GM23338 (cell line): Measurements from ENCODE around the gene FIG4.

Source experiments
- EZH2 ChIP-seq: fragments of 200-600 bp; sonication (generic); IDR thresholded peaks from one replicate; pipeline ENCODE4 v1.8.0; 2017; ENCODE audit warnings: antibody characterized with exemption, mild to moderate bottlenecking, low read depth; ENCODE audit not compliant: unreplicated experiment
- REST ChIP-seq: IDR thresholded peaks from one replicate; pipeline ENCODE4 v1.6.1; 2018; ENCODE audit warnings: antibody characterized with exemption; ENCODE audit not compliant: unreplicated experiment
- TF ChIP-seq, protein P1 (sequence below), 2 experiments: fragments of 200-600 bp in 1 of 2; sonication (generic) in 1 of 2; conservative IDR thresholded peaks; 2 replicates each; pipeline versions ENCODE4 v1.5.1 to v1.6.1; 2016 to 2017; ENCODE audit warnings: antibody characterized with exemption in 2 of 2, low read depth in 2 of 2, mild to moderate bottlenecking in 2 of 2, moderate library complexity in 1 of 2

- TF ChIP-seq, protein P1, sequence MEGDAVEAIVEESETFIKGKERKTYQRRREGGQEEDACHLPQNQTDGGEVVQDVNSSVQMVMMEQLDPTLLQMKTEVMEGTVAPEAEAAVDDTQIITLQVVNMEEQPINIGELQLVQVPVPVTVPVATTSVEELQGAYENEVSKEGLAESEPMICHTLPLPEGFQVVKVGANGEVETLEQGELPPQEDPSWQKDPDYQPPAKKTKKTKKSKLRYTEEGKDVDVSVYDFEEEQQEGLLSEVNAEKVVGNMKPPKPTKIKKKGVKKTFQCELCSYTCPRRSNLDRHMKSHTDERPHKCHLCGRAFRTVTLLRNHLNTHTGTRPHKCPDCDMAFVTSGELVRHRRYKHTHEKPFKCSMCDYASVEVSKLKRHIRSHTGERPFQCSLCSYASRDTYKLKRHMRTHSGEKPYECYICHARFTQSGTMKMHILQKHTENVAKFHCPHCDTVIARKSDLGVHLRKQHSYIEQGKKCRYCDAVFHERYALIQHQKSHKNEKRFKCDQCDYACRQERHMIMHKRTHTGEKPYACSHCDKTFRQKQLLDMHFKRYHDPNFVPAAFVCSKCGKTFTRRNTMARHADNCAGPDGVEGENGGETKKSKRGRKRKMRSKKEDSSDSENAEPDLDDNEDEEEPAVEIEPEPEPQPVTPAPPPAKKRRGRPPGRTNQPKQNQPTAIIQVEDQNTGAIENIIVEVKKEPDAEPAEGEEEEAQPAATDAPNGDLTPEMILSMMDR (conservative IDR thresholded peaks at IDR 0.05; ENCODE audit: low read depth in 2 of 2), result no peak
- TF ChIP-seq REST (no peak), EZH2 (no peak)
Measured at GRCh38 chr6:109722564-109723254, 31.6 kb downstream of the FIG4 start.
